Neuronal stem cell (in vitro differentiated cells): ENCODE measurements around the gene ZNF319.

Experiments
- DNase-seq: peaks from one replicate; pipeline ENCODE4 v3.0.0-alpha.2; 2013; ENCODE audit warnings: low spot score
- H2AFZ ChIP-seq: one replicate; pipeline ENCODE4 v1.6.1; 2013; ENCODE audit warnings: mild to moderate bottlenecking, low read length, inconsistent platforms
- H2AK5ac ChIP-seq: 2 replicates; pipeline ENCODE4 v1.6.1; 2013; ENCODE audit warnings: low read depth, mild to moderate bottlenecking, inconsistent platforms, low read length, moderate library complexity, mixed read lengths
- H2BK120ac ChIP-seq: 2 replicates; pipeline ENCODE4 v1.6.1; 2013; ENCODE audit warnings: low read depth, mild to moderate bottlenecking, inconsistent platforms, low read length, moderate library complexity, mixed read lengths
- H2BK12ac ChIP-seq: one replicate; pipeline ENCODE4 v1.6.1; 2013; ENCODE audit warnings: low read length, inconsistent platforms
- H2BK15ac ChIP-seq: 2 replicates; pipeline ENCODE4 v1.6.1; 2013; ENCODE audit warnings: mild to moderate bottlenecking, low read length, inconsistent platforms, mixed read lengths
- H2BK5ac ChIP-seq: one replicate; pipeline ENCODE4 v1.6.1; 2013; ENCODE audit warnings: inconsistent platforms, mild to moderate bottlenecking, low read length, moderate library complexity
- H3K14ac ChIP-seq: one replicate; pipeline ENCODE4 v1.6.1; 2013; ENCODE audit warnings: low read length, inconsistent platforms
- H3K18ac ChIP-seq: 2 replicates; pipeline ENCODE4 v1.6.1; 2013; ENCODE audit warnings: low read length, inconsistent platforms
- H3K23ac ChIP-seq: 2 replicates; pipeline ENCODE4 v1.6.1; 2013; ENCODE audit warnings: low read depth, mild to moderate bottlenecking, mixed read lengths, low read length, inconsistent platforms; ENCODE audit not compliant: poor library complexity
- H3K27ac ChIP-seq: replicated peaks from 3 replicates; pipeline ENCODE4 v1.5.1; 2013; ENCODE audit warnings: low read length, inconsistent platforms
- H3K27me3 ChIP-seq, 3 experiments: 2 replicates each; pipeline ENCODE4 v1.6.1; 2013; ENCODE audit warnings: low read length in 3 of 3, mild to moderate bottlenecking in 2 of 3, inconsistent platforms in 1 of 3, low read depth in 1 of 3, mixed read lengths in 1 of 3, moderate library complexity in 1 of 3; ENCODE audit not compliant: control insufficient read depth in 3 of 3, insufficient read depth in 3 of 3
- H3K36me3 ChIP-seq, 2 donors: replicated peaks in 1 of 2; 2 replicates each; pipeline ENCODE4 v1.6.1; 2013; ENCODE audit warnings: low read length in 2 of 2; ENCODE audit not compliant: control insufficient read depth in 2 of 2, insufficient read depth in 2 of 2
- H3K4ac ChIP-seq: 2 replicates; pipeline ENCODE4 v1.6.1; 2013; ENCODE audit warnings: inconsistent platforms, mild to moderate bottlenecking, low read length, moderate library complexity
- H3K4me1 ChIP-seq, 2 donors: 1 replicate in 1 of 2; 2 replicates in 1 of 2; pipeline ENCODE4 v1.6.1; 2013; ENCODE audit warnings: low read length in 2 of 2, low read depth in 1 of 2; ENCODE audit not compliant: control insufficient read depth in 2 of 2, insufficient read depth in 1 of 2
- H3K4me2 ChIP-seq: one replicate; pipeline ENCODE4 v1.6.1; 2013; ENCODE audit warnings: mild to moderate bottlenecking, low read length, inconsistent platforms; ENCODE audit not compliant: insufficient read depth, poor library complexity, severe bottlenecking
- H3K4me3 ChIP-seq, 2 donors: 2 replicates each; pipeline ENCODE4 v1.5.1; 2013; ENCODE audit warnings: low read length in 2 of 2, mild to moderate bottlenecking in 2 of 2, inconsistent platforms in 1 of 2, moderate library complexity in 1 of 2
- H3K79me1 ChIP-seq: one replicate; pipeline ENCODE4 v1.6.1; 2013; ENCODE audit warnings: low read depth, mild to moderate bottlenecking, inconsistent platforms, low read length, moderate library complexity
- H3K9ac ChIP-seq: one replicate; pipeline ENCODE4 v1.6.1; 2013; ENCODE audit warnings: mild to moderate bottlenecking, low read depth, low read length, inconsistent platforms; ENCODE audit not compliant: poor library complexity
- H3K9me3 ChIP-seq, 2 donors: replicated peaks in 1 of 2; 2 replicates each; pipeline versions ENCODE3 to v1.6.1; 2013; ENCODE audit warnings: low read length in 2 of 2, mild to moderate bottlenecking in 2 of 2, inconsistent platforms in 1 of 2, low read depth in 1 of 2, mixed read lengths in 1 of 2, moderate library complexity in 1 of 2; ENCODE audit not compliant: control insufficient read depth in 2 of 2, insufficient read depth in 1 of 2
- H4K8ac ChIP-seq: one replicate; pipeline ENCODE4 v1.6.1; 2013; ENCODE audit warnings: low read depth, mild to moderate bottlenecking, inconsistent platforms, low read length, moderate library complexity
- H4K91ac ChIP-seq: one replicate; pipeline ENCODE4 v1.6.1; 2013; ENCODE audit warnings: low read length, low read depth, mild to moderate bottlenecking, inconsistent platforms; ENCODE audit not compliant: poor library complexity
- WGBS, 2 donors: extraction: QIAGEN DNeasy Blood & Tissue Kit; methylation state at CpG; one replicate each; pipeline ENCODE4 v1.1.7; 2013; ENCODE audit warnings: missing lambda C conversion rate in 2 of 2, mixed read lengths in 1 of 2; ENCODE audit not compliant: insufficient read length in 2 of 2, insufficient replicate concordance in 1 of 2; ENCODE audit errors: extremely low coverage in 2 of 2; 5-methylcytosine and 5-hydroxymethylcytosine counted together

The ZNF319 gene

DNA sequence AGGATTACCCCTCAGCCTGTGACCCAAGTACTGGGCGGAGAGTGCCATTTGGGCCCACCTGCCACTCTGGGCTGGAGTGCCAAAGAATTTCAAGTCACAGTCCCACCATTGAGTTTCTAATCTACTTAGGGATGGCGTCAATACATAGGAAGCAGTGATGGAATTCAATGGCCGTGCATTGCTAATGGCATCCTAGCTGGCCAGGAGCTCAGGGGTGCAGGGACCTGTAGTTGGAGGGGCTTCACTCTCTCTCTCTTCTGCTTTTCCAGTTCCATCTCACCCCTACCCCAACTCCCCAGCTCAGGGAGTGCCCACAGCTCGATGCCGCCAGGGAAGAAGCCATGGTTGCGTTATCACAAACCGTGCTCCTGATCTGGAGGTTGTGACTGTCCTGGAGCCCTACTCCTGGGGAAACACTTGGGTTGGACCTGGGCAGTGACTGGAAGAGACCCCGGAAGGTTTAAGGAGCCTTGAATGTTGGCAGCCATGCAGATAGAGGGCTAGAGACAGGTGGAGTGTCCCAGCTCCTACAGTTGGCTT is 27.5 kb upstream of the ZNF319 start:
- Histone ChIP-seq H3K9ac (peak overlapping the region; percentile 16), H3K4me3 (no peak overlapping the region), H3K4me2 (peak overlapping the region; percentile 99), H2BK120ac (no peak overlapping the region), H3K27me3 (peaks cover 0 to 24% (median 20%) of the 10 kb centered on the region in 3 experiments), H4K91ac (no peak overlapping the region), H3K4ac (no peak overlapping the region), H2AK5ac (no peak overlapping the region), H3K14ac (no peak overlapping the region), H4K8ac (no peak overlapping the region), H2AFZ (no peak overlapping the region), H3K79me1 (peaks cover 3% of the 10 kb centered on the region), H3K27ac (no peak overlapping the region), H2BK12ac (no peak overlapping the region), H3K18ac (peak overlapping the region; percentile 61), H2BK15ac (peak overlapping the region; percentile 8), H3K36me3 (no peaks in the 10 kb centered on the region), H2BK5ac (peak overlapping the region; percentile 10), H3K4me1 (peaks cover 12 to 18% of the 10 kb centered on the region in 2 donors), H3K23ac (no peak overlapping the region), H3K9me3 (no peaks in the 10 kb centered on the region)
- no CpG with 5 or more reads among the region's 8 CpGs for WGBS, 2 donors
- no peak for DNase-seq

DNA sequence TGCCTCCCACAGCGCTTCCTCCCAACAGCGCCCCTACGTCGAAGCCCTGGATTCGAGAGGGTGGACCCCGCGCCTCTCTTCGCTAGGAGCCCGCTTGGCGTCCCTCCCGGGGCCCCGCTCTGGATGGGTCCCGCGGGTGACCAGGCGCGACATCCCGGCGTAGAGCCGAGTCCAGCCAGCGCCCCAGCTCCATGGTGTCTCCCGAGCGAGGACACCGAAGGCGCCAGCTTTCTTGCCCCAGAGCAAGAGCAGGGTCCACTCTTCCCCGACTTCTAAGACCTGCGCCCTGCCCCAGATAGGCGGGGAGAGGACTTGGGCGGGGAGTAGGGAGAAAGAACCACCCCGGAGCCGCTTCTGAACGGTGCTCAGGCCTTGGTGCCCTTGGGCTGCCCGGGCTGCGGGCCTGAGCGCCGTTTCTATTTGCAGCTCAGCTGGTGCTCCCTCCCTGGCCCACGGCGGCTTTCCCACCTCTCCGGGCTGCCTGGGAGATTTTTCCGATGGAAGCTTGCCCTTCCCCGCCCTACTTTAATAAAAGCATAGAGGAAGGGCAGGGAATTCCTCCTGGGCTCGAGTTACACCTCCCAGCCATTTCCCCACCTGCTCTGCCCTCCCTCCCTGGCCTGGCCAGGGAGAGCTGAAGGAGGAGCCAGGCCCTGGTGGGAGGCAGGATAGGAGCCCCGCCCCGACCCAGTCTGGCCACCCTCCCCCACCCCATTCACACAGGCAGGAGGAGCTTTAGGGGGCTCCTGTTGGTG is 26.9 kb upstream of the ZNF319 start:
- peak; percentile 54 for DNase-seq
- H2BK5ac ChIP-seq, result peak overlapping the region; percentile 80
- no peaks in the 10 kb centered on the region for H3K36me3 ChIP-seq
- no peak overlapping the region for H3K4ac ChIP-seq
- H3K27ac ChIP-seq, result peak overlapping the region; percentile 34
- peaks cover 2% of the 10 kb centered on the region for H3K79me1 ChIP-seq
- no CpG with 5 or more reads among the region's 43 CpGs for WGBS, 2 donors
- peaks cover 0 to 24% (median 20%) of the 10 kb centered on the region in 3 experiments for H3K27me3 ChIP-seq
- H3K4me3 ChIP-seq, result peak overlapping the region; percentile 84 to 93
- H2BK12ac ChIP-seq, result no peak overlapping the region
- peak overlapping the region; percentile 98 for H2BK15ac ChIP-seq
- H3K4me1 ChIP-seq, result peaks cover 10 to 14% of the 10 kb centered on the region in 2 donors
- no peaks in the 10 kb centered on the region for H3K9me3 ChIP-seq
- H3K9ac ChIP-seq, result peak overlapping the region; percentile 99
- H3K18ac ChIP-seq, result peak overlapping the region; percentile 98
- H3K4me2 ChIP-seq, result peak overlapping the region; percentile 99
- H4K8ac ChIP-seq, result no peak overlapping the region
- H2AFZ ChIP-seq, result peak overlapping the region; percentile 97
- peak overlapping the region; percentile 91 for H2AK5ac ChIP-seq
- H3K23ac ChIP-seq, result peak overlapping the region; percentile 94
- H4K91ac ChIP-seq, result no peak overlapping the region
- peak overlapping the region; percentile 14 for H3K14ac ChIP-seq
- H2BK120ac ChIP-seq, result no peak overlapping the region

- H2BK5ac ChIP-seq, result peak overlapping the region; percentile 80
- no peaks in the 10 kb centered on the region for H3K9me3 ChIP-seq
- peak overlapping the region; percentile 94 for H3K23ac ChIP-seq
- peak overlapping the region; percentile 91 for H2AK5ac ChIP-seq
- H2BK12ac ChIP-seq, result no peak overlapping the region
- peak overlapping the region; percentile 98 for H2BK15ac ChIP-seq
- no peak overlapping the region for H4K91ac ChIP-seq
- H3K27ac ChIP-seq, result no peak overlapping the region
- H3K4me2 ChIP-seq, result peak overlapping the region; percentile 99
- peak overlapping the region; percentile 40 for H2BK120ac ChIP-seq
- peak overlapping the region; percentile 14 for H3K14ac ChIP-seq
- no CpG with 5 or more reads among the region's 38 CpGs for WGBS, 2 donors
- H3K79me1 ChIP-seq, result peaks cover 2% of the 10 kb centered on the region
- H2AFZ ChIP-seq, result peak overlapping the region; percentile 97
- DNase-seq, result peak; percentile 45
- peak overlapping the region; percentile 99 for H3K9ac ChIP-seq
- H3K27me3 ChIP-seq, result peaks cover 0 to 24% (median 20%) of the 10 kb centered on the region in 3 experiments
- H4K8ac ChIP-seq, result no peak overlapping the region
- H3K36me3 ChIP-seq, result peaks cover 0 to 1% of the 10 kb centered on the region in 2 donors
- peak overlapping the region; percentile 84 to 93 for H3K4me3 ChIP-seq
- H3K18ac ChIP-seq, result peak overlapping the region; percentile 98
- H3K4me1 ChIP-seq, result peaks cover 10 to 14% of the 10 kb centered on the region in 2 donors
- H3K4ac ChIP-seq, result no peak overlapping the region
These were observed 26.3 kb upstream of the ZNF319 start for GRCh38 chr16:58026705-58027160.

- H3K9ac ChIP-seq, result peak overlapping the region; percentile 99
- WGBS, 2 donors, result no CpG with 5 or more reads among the region's 65 CpGs
These were observed 25.8 kb upstream of the ZNF319 start for GRCh38 chr16:58026139-58026704.

More at GRCh38 chr16:58026139-58026704, 25.8 kb upstream of the ZNF319 start:
- Histone ChIP-seq H3K14ac (peak overlapping the region; percentile 14), H2BK15ac (peak overlapping the region; percentile 98), H3K18ac (peak overlapping the region; percentile 98), H3K4ac (no peak overlapping the region), H2BK5ac (peak overlapping the region; percentile 80), H3K4me3 (peak overlapping the region; percentile 84 to 93), H2BK12ac (no peak overlapping the region), H3K79me1 (peaks cover 2% of the 10 kb centered on the region), H3K4me1 (peaks cover 10 to 14% of the 10 kb centered on the region in 2 donors), H3K27me3 (peaks cover 0 to 24% (median 20%) of the 10 kb centered on the region in 3 experiments), H4K8ac (no peak overlapping the region), H2AFZ (peak overlapping the region; percentile 97), H2BK120ac (peak overlapping the region; percentile 40), H3K23ac (peak overlapping the region; percentile 94), H3K9me3 (no peaks in the 10 kb centered on the region), H4K91ac (no peak overlapping the region), H3K27ac (no peak overlapping the region), H3K36me3 (peaks cover 0 to 2% of the 10 kb centered on the region in 2 donors), H3K4me2 (peak overlapping the region; percentile 99), H2AK5ac (peak overlapping the region; percentile 91)
- DNase-seq, result peak; percentile 43
